ENCODE results near the gene TRIM17.

The TRIM17 gene, protein sequence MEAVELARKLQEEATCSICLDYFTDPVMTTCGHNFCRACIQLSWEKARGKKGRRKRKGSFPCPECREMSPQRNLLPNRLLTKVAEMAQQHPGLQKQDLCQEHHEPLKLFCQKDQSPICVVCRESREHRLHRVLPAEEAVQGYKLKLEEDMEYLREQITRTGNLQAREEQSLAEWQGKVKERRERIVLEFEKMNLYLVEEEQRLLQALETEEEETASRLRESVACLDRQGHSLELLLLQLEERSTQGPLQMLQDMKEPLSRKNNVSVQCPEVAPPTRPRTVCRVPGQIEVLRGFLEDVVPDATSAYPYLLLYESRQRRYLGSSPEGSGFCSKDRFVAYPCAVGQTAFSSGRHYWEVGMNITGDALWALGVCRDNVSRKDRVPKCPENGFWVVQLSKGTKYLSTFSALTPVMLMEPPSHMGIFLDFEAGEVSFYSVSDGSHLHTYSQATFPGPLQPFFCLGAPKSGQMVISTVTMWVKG

DNA sequence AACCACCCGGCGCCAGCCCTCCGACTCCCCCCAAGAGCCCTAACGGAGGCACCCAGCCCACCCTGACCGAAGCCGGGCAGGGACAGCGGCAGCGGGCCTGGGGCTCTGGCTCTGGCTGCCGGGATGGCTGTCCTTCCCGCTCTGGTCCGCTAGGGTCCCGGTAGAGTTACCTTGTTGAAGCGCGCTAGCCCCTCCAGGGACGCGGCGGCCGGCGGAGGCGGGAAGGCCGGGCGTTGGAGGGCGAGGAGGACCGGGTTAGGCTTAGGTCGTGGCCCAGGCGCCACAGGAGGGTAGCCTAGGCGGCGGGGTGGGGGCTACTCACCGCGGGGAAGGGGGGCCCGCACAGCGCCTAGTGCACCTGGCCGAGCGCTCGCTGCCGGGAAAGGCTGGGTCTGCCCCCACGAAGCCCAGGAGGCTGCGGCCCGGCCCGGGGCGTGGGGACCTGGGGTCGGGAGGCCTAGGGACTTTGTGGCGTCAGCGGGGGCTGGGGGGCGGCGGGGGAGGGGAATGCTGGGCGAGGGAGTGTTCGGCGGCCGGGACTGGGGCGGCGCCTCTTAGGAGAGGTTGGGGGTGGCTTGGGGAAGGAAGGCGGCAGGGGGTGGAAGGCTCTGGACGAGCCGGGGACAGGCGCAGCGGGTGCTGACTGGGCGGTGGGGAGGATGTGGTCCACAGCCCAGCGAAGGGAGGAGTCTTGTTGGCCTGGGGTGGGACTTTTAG, at the start of gene TRIM17:
Gene TRIM17, minus strand, starts transcription at position 645 of the 717 bp plus-strand sequence. CDS start 1,789 bp downstream, outside the sequence.
- Histone ChIP-seq H3K4me3 (ENCODE audit: low read depth, low read length) (no peak within 1 kb of the TSS), H3K9me3 (ENCODE audit: control insufficient read depth, insufficient read depth, low read depth, low read length) (no peaks in the 10 kb centered on the region), H3K36me3 (ENCODE audit: control insufficient read depth in 2 of 2, insufficient read depth in 1 of 2, low read length in 2 of 2) (peaks cover 0 to 3% of the 10 kb centered on the region in 2 experiments; a peak in 1 of 3 replicates), H3K4me1 (ENCODE audit: control insufficient read depth, insufficient read depth, low read length) (no peaks in the 10 kb centered on the region), H3K27ac (ENCODE audit: extremely low read depth, low read depth, low read length) (no peak within 1 kb of the TSS)
- CTCF ChIA-PET = no interaction called here
- POLR2A ChIA-PET = no interaction called here
- TF ChIP-seq, protein P1, sequence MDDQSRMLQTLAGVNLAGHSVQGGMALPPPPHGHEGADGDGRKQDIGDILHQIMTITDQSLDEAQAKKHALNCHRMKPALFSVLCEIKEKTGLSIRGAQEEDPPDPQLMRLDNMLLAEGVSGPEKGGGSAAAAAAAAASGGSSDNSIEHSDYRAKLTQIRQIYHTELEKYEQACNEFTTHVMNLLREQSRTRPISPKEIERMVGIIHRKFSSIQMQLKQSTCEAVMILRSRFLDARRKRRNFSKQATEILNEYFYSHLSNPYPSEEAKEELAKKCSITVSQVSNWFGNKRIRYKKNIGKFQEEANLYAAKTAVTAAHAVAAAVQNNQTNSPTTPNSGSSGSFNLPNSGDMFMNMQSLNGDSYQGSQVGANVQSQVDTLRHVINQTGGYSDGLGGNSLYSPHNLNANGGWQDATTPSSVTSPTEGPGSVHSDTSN (CRISPR knock-in tag; IDR thresholded peaks at IDR 0.05) = no peak
- TF ChIP-seq ZNF175 (tag by site-specific recombination; IDR thresholded peaks at IDR 0.05) (no peak), ZNF426 (tag by site-specific recombination; IDR thresholded peaks at IDR 0.05) (no peak), ZNF529 (tag by site-specific recombination; IDR thresholded peaks at IDR 0.05; ENCODE audit: insufficient replicate concordance) (no peak), ZNF623 (tag by site-specific recombination; IDR thresholded peaks at IDR 0.05) (no peak), PRDM1 (tag by site-specific recombination; IDR thresholded peaks at IDR 0.05) (no peak)
- TF ChIP-seq, protein P2, sequence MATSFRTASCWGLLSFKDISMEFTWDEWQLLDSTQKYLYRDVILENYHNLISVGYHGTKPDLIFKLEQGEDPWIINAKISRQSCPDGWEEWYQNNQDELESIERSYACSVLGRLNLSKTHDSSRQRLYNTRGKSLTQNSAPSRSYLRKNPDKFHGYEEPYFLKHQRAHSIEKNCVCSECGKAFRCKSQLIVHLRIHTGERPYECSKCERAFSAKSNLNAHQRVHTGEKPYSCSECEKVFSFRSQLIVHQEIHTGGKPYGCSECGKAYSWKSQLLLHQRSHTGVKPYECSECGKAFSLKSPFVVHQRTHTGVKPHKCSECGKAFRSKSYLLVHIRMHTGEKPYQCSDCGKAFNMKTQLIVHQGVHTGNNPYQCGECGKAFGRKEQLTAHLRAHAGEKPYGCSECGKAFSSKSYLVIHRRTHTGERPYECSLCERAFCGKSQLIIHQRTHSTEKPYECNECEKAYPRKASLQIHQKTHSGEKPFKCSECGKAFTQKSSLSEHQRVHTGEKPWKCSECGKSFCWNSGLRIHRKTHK (tag by site-specific recombination; IDR thresholded peaks at IDR 0.05) = no peak
- TF ChIP-seq, protein P3, sequence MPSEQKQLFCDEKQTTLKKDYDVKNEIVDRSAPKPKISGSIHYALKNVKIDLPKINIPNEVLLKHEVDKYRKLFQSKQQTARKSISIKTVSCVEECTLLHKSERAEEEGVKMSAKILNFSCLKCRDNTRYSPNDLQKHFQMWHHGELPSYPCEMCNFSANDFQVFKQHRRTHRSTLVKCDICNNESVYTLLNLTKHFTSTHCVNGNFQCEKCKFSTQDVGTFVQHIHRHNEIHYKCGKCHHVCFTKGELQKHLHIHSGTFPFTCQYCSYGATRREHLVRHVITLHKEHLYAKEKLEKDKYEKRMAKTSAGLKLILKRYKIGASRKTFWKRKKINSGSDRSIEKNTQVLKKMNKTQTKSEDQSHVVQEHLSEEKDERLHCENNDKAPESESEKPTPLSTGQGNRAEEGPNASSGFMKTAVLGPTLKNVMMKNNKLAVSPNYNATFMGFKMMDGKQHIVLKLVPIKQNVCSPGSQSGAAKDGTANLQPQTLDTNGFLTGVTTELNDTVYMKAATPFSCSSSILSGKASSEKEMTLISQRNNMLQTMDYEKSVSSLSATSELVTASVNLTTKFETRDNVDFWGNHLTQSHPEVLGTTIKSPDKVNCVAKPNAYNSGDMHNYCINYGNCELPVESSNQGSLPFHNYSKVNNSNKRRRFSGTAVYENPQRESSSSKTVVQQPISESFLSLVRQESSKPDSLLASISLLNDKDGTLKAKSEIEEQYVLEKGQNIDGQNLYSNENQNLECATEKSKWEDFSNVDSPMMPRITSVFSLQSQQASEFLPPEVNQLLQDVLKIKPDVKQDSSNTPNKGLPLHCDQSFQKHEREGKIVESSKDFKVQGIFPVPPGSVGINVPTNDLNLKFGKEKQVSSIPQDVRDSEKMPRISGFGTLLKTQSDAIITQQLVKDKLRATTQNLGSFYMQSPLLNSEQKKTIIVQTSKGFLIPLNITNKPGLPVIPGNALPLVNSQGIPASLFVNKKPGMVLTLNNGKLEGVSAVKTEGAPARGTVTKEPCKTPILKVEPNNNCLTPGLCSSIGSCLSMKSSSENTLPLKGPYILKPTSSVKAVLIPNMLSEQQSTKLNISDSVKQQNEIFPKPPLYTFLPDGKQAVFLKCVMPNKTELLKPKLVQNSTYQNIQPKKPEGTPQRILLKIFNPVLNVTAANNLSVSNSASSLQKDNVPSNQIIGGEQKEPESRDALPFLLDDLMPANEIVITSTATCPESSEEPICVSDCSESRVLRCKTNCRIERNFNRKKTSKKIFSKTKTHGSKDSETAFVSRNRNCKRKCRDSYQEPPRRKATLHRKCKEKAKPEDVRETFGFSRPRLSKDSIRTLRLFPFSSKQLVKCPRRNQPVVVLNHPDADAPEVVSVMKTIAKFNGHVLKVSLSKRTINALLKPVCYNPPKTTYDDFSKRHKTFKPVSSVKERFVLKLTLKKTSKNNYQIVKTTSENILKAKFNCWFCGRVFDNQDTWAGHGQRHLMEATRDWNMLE (tag by site-specific recombination; conservative IDR thresholded peaks at IDR 0.05; ENCODE audit: low read depth) = no peak
- TF ChIP-seq, protein P4, sequence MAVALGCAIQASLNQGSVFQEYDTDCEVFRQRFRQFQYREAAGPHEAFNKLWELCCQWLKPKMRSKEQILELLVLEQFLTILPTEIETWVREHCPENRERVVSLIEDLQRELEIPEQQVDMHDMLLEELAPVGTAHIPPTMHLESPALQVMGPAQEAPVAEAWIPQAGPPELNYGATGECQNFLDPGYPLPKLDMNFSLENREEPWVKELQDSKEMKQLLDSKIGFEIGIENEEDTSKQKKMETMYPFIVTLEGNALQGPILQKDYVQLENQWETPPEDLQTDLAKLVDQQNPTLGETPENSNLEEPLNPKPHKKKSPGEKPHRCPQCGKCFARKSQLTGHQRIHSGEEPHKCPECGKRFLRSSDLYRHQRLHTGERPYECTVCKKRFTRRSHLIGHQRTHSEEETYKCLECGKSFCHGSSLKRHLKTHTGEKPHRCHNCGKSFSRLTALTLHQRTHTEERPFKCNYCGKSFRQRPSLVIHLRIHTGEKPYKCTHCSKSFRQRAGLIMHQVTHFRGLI (tag by site-specific recombination; IDR thresholded peaks at IDR 0.05) = no peak

DNA sequence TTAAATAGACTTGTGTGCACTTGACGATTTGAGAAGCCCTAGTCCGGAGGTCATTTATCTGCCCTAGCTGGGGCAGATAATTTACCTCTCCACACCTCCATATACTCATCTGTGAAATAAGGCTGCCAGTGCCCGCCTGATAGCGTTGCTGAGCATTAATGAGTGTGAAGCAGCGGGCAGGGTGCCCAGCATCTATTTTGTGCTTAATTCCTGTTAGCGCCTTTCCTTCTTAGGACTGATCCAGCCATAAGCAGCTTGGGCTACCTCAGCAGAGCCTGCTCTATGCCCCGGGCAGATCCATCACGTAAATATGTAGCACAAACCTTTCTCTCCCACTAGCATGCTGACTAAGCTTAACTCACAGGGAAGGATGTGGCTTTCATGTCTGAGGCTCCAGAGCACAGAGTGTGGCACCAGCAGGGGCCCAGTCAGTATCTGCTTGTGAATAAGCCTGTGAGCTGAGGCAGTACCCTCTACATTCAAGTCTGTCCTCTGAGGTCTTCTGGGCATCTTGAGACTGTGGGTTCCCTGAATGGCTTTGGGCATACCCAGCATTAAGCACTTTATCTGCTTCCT, 49.0 kb upstream of the TRIM17 start:
- Histone ChIP-seq H3K36me3 (ENCODE audit: control insufficient read depth in 2 of 2, insufficient read depth in 1 of 2, low read length in 2 of 2) (no peaks in the 10 kb centered on the region), H3K27ac (ENCODE audit: extremely low read depth, low read depth, low read length) (no peak overlapping the region), H3K4me3 (ENCODE audit: low read depth, low read length) (no peak overlapping the region), H3K9me3 (ENCODE audit: control insufficient read depth, insufficient read depth, low read depth, low read length) (no peaks in the 10 kb centered on the region), H3K4me1 (ENCODE audit: control insufficient read depth, insufficient read depth, low read length) (peaks cover 5% of the 10 kb centered on the region; the same call in 1 of the 2 replicates)
- CTCF ChIA-PET = interaction anchor here (0.6 to 1.1 kb wide), 4 partner anchors 8 to 1056 kb away, joined by 3 to 4 read pairs (median 4); no protein-coding TSS in a partner anchor
- 0 out of 2 replicates have a peak, but pooled peaks have one; percentile 14 for TF ChIP-seq ZNF600 (tag by site-specific recombination; IDR thresholded peaks at IDR 0.05)
- TF ChIP-seq, protein P5, sequence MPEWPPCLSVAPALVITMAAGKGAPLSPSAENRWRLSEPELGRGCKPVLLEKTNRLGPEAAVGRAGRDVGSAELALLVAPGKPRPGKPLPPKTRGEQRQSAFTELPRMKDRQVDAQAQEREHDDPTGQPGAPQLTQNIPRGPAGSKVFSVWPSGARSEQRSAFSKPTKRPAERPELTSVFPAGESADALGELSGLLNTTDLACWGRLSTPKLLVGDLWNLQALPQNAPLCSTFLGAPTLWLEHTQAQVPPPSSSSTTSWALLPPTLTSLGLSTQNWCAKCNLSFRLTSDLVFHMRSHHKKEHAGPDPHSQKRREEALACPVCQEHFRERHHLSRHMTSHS (tag by site-specific recombination; IDR thresholded peaks at IDR 0.05) = no peak
- POLR2A ChIA-PET = interaction anchor here (2.4 kb wide), 1 partner anchor 59 kb away, joined by 10 read pairs; the partner anchor contains the start of gene TRIM11

All from HEK293 (cell line).